Limb (tissue), 2 donors: ENCODE results near the gene TBX19.

Experiments
- DNase-seq, 2 donors: peaks; one replicate each; pipeline ENCODE4 v3.0.0-alpha.2; 2016; ENCODE audit errors: extremely low spot score in 2 of 2

The TBX19 gene

DNA sequence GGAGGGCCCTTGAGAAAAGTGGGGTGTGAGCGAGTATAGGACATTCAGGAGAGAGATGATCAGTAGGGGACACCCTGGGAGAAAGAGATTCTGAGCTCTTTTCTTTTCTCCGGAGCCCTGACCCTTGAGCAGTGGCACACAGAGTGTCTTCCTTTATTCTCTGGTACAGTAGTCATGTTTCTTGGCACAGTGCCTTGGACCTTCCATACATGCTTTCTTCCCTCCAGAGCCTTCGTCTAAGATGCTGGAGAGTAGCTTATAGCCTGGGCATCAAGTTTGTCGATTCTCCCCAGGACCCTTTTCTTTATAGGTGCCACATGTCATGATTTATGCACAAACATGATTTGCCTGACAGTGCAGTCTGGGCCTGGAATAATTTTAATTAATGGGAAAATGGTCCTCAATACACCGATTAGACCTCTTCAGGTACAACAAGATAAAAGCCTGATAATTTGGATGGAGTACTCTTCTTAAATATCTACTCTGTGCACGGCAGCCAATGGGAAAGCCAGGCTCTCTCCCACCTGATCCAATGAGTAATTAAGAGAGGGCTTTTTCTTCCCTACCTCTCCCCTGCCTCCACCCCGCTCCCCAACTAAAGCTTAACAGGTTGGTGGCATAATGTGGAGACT, at the start of gene TBX19:
Gene TBX19 (plus strand): TSS at position 582 of the 632 bp plus-strand sequence. CDS start 214 bp downstream, outside the sequence.
- DNase-seq, result no peak

DNA sequence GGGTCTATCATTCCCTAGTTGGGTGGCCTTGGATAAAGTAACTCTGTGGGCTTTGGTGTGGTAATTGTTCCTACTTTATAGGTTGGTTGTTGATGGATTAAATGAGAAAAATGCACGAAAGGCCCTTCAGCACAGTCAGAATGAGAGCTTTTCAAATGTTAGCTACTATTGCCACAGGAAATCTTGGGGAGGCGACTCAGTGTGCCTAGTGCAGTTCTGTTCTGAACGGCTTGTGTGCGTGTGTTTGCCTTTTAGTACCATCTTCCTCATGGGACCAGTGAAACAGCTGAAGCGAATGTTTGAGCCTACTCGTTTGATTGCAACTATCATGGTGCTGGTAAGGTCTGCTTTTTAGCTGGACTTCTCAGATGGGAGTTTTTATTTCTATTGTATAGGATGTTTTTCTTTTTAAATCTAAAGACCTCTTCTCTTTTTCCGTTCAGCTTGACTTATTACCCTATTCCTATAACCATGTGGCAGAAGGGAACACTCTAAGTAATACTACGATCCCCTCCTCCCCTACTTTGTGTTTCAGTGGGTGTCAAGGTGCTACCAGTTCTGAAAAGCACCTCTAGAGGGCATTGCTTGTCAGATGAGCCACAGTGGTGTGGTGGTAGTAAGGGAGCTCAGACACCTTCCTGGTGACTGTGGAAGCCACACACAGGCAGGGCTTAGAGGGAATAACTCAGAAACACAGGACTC, 45.7 kb upstream of the TBX19 start:
- no peak for DNase-seq

DNA sequence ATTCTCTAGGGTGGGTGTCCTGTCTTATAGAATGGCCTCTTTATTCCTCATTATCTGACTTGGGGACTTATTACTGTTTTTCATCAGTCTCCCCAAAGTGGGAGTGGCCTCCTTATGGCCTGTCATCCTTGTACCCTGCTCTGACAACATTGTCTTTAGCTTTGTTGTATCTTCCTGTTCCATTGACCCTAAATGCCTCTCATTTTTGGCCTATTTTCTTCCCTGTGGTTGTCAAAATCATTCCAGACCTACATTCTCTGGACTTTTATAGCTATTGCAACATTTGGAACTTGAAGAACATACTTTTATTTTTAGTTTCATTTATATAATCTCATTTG, 45.2 kb upstream of the TBX19 start:
- no peak for DNase-seq

DNA sequence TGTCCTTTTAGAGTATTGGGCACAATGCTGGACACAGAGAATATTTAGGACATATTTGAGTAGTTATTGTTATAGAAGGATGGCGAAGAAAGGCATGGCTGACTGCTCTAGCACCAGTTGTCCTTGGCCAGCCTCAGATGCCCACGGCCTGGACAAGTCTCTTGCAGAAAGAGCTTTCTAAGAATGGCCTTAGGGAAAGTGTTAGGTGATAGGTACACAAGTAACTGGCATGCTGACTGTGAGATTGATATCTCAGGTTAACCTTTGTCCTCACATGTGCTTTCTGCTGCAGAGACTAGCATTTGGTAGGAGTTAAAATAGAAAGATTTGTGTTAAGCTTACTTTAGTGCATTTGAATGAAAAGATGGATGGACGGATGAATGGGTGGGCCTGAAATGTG, 44.7 kb upstream of the TBX19 start:
- DNase-seq, result no peak

DNA sequence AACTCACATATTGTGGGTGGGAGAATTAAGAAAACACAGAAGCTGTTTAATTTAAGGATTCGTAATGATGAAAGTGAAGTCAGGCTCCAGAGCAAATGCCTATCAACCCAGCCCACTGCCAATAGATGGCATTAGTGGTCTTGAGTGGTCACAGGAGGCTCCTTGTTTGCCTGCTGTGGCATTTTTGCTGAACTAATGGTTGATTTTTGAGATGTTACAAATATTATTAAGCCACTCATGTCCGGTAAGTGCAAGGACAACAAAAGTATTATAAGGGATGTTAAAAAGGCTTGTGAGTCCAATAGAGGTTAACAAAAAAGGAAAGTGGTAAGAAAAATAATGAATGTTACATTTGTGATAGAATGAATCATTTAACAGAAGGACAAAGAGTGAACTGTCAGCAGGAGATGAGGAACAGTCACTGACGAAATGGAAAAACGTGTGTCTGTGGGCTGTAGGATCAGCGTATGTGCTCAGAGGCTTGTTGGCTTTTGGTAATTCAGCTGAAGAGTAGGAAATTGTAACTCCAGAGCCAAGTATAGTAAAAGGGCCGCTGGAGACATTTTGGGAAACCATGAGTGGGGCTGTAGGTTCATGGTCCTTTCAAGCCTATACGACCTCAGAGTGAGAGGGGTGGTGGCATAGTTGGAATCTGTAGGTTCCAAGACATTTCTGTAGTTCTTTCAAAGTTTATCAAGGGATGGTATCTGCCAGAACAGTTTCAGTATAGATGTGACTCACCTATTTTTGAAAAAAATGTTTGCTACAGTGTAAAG, 43.7 kb upstream of the TBX19 start:
- no peak for DNase-seq

DNA sequence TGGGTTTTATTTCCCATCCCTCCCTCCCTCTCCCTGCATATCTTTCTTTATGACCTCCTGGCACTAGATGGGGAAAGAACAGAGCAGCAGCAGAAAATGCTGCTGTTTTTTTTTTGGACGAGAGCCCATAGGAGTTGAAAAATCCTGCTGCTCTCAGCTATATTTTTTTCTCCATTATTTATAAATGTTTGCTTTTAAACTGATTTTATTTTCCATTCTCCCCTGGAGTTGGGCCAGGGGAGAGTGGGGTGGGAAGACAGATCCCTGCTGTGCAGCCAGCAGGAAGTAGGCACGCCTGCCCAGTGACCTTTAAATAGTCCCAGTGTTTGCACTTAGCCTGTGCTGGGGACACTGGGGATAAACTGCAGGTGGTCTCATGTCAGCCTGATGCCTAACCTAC, 37.5 kb upstream of the TBX19 start:
- no peak for DNase-seq

DNA sequence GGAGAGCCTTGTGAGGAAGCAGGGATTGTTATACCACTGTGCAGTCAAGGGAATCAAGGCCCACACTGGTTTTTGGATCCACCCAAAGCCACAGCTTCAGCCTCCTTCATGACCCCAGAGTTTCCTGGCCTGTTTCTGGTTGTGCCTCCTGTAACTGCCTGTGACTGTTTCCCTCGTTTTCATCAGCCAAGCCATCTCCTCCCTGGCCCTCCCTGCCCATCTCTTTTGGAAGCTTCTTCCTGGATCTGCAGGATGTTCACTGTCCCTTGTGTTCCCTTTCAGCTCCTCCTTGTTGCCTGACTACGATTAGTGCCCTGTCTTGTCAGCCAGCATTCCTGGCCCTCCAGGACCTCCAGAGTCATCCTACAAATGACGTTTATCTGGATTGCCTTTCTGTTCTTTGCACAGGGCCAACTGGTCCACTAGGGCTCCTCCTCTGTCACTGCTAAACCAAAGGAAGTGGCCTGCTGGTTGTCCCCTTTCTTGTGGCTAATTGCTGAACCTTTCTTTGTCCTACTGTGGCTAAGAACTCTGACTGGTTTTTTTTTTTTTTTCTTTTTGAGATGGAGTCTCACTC, 37.0 kb upstream of the TBX19 start:
- no peak for DNase-seq

DNA sequence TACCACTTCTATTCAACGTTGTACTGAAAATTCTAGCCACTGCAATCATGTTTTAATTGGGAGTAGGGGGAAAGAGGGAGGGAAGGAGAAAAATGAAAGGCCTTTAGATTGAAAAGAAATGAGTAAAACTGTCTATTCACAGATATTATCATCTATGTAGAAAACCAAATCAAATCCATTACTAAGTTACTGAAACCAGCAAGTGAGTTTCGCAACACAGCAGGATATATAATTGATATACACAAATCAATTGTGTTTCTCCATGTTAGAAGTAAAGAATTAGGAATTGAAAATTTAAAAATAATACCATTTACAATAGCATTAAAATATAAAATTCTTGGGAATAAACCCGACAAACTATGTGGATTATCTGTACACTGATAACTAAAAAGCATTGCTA, 35.6 kb upstream of the TBX19 start:
- DNase-seq, result no peak

DNA sequence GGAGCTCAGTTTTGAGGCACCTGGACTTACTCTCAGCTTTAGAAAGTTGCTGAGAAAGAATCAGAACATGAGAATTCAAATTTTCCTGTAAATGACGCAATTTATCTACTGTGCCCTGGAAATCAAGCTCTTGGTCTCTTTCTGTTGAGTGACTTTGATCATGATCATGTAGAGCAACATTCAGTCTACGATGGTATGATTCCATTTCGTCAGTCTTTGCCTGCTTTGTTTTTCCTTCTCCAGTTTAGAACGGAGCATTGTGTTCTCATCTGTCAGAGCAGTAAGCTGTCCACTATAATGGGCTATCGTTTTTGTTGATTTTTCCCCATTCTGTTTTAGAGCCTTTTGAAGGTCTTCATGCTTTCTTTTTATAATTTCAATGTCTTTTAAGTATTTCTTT, 34.2 kb upstream of the TBX19 start:
- no peak for DNase-seq

DNA sequence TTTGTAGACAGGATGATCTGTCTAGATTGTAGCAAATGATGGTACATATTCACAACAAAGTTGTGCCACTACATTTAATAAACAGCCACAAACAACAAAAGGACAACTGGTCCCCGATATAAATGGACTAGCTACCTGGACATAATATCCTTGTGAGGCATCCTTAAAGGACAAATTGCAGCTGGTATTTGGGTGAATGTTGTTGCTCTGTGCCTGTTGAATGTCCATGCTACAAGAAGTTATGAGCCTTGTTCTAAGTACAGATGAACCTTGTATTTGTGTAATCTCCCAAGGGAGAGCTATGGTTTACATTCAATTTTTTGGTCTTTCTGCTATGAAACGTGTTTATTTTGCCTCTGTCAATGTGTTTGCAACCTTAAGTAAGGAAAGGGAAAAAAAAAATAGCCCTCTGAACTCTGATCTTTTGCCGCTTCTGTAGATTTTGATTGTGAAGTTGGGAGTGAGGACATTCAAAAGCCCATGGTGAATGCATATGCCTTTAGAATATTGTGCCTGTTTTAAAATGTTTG, 28.4 kb upstream of the TBX19 start:
- no peak for DNase-seq

DNA sequence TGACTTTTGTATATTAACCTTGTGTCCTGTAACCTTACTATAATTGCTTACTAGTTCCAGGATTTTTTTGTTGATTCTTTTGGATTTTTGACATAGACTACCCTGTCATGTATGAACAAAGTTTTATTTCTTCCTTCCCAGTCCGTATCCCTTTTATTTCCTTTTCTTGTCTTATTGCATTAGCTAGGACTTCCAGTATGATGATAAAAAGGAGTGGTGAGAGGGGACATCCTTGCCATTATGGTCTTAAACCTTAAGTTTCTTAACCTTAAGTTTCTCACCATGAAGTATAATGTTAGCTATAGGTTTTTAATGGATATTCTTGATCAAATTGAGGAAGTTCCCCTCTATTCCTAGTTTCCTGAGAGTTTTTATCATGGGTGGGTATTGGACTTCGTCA, 24.5 kb upstream of the TBX19 start:
- no peak for DNase-seq

DNA sequence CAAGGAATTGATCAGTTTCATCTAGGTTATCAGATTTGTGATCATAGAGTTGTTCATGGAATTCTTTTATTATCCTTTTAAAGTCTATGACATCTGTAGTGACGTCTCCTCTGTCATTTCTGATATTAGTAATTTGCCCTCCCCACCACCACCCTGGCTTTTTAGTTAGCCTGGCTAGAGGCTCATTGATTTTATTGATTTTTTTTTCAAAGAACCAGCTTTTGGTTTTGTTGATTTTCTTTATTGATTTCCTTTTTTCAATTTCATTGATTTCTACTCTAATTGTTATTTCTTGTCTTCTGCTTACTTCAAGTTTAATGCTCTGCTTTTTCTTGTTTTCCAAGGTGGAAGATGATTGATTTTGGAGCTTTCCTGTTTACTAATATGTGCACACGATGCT, 23.3 kb upstream of the TBX19 start:
- DNase-seq, result no peak

DNA sequence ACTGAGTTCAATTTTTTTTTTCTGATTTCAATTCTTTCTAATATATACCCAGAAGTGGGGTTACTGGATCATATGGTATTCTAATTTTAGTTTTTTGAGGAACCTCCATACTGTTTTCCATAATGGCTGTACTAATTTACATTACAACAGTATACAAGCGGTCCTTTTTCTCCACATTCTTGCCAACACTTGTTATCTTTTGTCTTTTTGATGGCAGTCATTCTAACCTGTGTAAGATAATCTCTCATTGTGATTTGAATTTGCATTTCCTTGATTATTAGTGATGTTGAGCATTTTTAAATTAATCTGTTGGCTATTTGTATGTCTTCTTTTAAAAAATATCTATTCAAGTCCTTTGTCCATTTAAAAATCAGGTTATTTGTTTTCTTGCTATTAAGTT, 21.1 kb upstream of the TBX19 start:
- no peak for DNase-seq

DNA sequence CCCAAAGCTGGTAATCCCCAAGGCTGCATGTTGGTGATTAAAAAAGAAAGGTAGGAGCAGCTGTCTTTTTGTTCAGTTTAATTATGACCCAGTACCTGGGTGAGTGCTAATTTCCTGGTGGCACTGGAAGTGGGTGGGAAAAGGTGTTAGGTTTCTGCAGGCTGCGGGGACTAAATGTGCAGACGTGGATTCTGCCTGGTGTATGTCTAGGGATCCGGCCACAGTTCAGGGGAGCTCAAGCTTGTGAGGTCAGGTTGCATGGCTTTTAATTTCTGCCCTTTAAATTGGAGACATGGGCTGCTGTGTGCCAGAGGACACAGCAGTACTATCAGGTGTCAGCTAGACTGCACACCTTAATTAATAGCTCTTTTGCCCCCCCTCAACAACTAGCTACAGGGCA, 20.3 kb upstream of the TBX19 start:
- DNase-seq, result no peak

DNA sequence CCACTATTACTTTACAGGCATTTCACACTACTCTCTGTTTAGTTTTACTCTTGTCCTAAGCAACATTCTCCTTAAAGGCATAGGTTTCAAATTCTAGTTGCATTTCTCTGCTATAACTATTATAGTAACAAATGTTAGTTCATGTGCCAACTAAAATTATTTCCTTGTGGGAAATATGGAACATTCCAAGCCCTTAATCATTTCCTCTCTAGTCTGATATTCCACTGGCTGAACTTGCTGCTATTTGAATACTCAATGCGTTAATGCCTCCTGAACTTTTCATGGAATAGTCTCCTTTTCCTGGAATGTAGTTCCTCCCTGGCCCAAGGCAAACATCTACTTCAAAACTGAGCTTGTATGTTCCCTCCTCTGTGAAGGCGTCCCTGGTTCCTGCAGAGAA, 19.3 kb upstream of the TBX19 start:
- peak in 1 of 2 donors; percentile 84 for DNase-seq

DNA sequence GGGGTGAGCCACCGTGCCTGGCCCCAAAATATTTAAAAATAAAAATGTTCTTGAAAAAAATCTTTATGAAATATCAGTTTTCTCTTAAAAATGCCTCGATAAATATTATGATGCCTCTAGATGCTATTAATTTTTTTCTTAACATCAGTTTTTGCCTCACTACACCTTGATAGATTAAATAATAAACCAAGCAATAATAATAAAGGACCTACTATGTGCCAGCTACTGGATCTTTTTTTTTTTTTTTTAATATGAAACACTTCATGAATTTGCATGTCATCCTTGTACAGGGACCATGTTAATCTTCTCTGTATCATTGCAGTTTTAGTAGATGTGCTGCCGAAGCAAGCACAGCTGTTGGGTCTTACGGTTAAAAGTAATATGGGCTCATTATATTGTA, 17.5 kb upstream of the TBX19 start:
- no peak for DNase-seq

DNA sequence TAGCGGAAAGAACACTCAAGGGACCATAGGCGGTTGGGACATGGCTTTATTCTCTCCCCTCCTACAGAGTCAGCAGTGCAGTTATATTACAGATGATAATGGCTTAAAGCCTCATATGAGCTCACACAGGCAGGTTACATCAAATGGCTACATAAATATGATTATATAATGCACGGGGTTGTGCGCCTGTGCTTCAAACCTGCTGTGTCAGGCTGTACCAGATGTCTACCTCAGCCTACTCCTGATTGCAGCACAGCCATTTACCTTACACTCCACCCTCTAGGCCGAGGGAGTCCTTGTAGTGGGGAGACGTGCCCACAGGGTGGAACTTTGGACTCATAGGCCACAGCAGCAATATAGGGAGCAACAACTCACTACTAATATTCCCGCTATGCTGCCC, 16.4 kb upstream of the TBX19 start:
- DNase-seq, result no peak

DNA sequence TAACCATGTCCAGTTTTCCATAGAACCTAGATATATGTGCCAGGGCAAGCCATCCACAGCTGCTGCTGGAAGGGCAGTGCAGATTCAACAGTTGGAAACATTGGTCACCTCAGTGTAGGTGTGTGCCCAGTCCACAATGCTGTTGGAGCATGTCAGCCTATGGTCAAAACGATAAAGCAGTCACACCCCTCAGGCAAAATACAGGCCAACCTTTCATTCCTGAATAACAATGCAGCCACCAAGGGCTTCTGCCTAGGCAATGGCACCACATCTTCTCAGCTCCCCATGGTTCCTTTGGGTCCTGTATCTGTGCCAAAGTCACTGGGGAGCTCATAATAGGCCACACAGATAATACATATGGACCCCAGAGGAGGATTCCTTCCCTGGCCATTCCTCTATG, 15.1 kb upstream of the TBX19 start:
- DNase-seq, result no peak

DNA sequence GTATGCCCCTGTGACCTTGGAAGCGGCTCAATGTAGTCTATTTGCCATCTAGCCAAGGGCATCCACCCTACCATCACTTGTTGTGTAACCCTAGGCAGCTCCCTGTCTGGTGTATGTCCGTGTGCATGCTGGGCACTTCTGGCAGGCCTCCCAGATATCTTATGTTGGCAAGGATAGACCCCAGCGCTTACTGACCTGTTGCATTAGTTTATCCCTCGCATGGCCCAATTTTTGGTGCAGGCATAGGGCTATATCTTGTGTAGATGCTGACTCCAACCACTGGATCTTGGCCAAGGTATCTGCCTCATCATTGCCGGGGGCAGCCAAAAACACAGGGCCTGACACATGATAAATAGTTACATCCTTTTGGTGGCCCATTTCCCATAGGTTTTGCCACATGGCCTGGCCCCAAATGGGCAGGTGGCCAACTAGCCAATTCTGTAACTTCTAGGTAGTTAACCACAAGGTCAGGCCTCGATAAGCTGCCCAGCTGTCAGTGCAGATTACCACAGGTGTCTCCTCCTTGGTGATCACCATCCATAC, 14.0 kb upstream of the TBX19 start:
- DNase-seq, result no peak

DNA sequence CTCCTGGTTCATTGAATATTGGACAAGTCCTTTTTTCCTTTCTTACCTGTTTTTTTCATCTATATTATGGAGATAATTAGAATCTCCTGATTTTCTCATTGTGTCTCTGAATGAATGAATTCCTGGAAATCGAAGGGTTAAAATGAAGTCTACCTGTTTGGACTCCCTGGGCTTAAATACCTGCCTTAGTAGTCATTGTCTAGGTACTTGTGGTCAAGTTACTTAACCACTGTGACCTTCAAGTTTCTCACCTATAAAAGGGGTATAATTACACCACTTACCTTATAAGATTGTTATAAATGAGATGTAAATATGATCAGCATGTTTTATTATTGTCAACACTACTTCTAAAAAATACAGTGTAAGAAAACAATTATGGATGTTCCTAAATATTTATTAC, 9.0 kb upstream of the TBX19 start:
- no peak for DNase-seq

DNA sequence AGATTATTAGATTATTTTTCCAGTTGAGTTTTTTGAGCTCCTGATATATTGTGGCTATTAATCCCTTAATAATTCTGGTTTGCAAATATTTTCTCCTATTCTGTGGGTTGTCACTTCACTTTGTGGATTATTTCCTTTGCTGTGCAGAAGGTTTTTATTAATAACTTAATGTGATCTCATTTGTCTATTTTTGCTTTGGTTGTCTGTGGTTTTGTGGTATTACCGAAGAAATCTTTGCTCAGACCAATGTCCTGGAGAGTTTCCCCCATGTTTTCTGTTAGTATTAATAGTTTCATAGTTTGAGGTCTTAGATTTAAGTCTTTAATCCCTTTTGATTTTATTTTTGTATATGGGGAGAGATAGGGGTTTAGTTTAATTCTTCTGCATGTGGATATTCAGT, 7.1 kb upstream of the TBX19 start:
- DNase-seq, result no peak

DNA sequence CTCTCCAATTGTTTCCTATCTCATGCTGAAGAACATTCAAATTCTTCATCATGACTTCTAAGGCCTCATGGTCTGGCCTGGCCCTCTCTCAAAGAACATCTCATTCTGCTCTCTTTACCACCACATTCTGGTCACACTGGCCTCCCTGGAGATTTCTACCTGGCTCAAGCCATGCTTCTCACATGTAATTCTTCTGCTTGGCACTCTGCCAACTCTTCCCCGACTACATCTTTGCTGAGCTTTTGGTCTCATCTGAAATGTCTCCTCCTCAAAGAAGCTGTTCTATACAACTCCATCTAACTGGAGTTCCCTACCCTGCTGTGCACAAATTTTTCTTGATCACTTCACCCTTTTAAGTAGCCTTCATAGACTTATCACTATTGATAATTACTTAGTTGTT, 1.4 kb upstream of the TBX19 start:
- DNase-seq, result no peak
